GM23338 (cell line): ENCODE measurements around the gene DUSP9. TPM values are rescaled to one million over a fixed set of nuclear protein-coding genes. Genes with fewer than 3 reads are reported as not detected.

ENCODE experiments used
- EZH2 ChIP-seq: fragments of 200-600 bp; sonication (generic); IDR thresholded peaks from one replicate; pipeline ENCODE4 v1.8.0; 2017; ENCODE audit warnings: antibody characterized with exemption, mild to moderate bottlenecking, low read depth; ENCODE audit not compliant: unreplicated experiment
- EZH2phosphoT487 ChIP-seq: fragments of 200-600 bp; sonication (generic); IDR thresholded peaks from one replicate; pipeline ENCODE4 v1.8.1; 2018; ENCODE audit warnings: antibody characterized with exemption; ENCODE audit not compliant: unreplicated experiment
- JUNB ChIP-seq: IDR thresholded peaks from one replicate; pipeline ENCODE4 v1.6.1; 2016; ENCODE audit warnings: antibody characterized with exemption; ENCODE audit not compliant: unreplicated experiment
- NANOG ChIP-seq: IDR thresholded peaks from 2 replicates; pipeline ENCODE4 v1.6.1; 2016; ENCODE audit warnings: antibody characterized with exemption, borderline replicate concordance
- POLR2AphosphoS5 ChIP-seq: IDR thresholded peaks from 2 replicates; pipeline ENCODE4 v1.6.1; 2016; ENCODE audit warnings: antibody characterized with exemption, low read depth
- REST ChIP-seq: IDR thresholded peaks from one replicate; pipeline ENCODE4 v1.6.1; 2018; ENCODE audit warnings: antibody characterized with exemption; ENCODE audit not compliant: unreplicated experiment
- STAT1 ChIP-seq: IDR thresholded peaks from one replicate; pipeline ENCODE4 v1.6.1; 2016; ENCODE audit warnings: antibody characterized with exemption; ENCODE audit not compliant: unreplicated experiment
- ZNF114 ChIP-seq: fragments of 250-450 bp; sonication (Bioruptor Pico); IDR thresholded peaks from 2 replicates; pipeline ENCODE4 v1.5.0; 2020; ENCODE audit warnings: mild to moderate bottlenecking, moderate library complexity
- ZNF331 ChIP-seq: fragments of 250-450 bp; sonication (Bioruptor Pico); IDR thresholded peaks from 2 replicates; pipeline ENCODE4 v1.5.0; 2020; ENCODE audit warnings: low read depth, mild to moderate bottlenecking, moderate library complexity
- polyA plus RNA-seq: library from polyadenylated mRNA; unstranded; fragments of >200 nt; fragmentation: Nextera tagmentation; extraction: Ambion mirVana; gene quantifications from 2 replicates; pipeline ENCODE4 v1.2.1, GENCODE V29; 2016
- total RNA-seq: library from RNA; depleted of rRNA; stranded (reverse); fragments of >200 nt; shearing (Covaris generic); gene quantifications from 2 replicates; pipeline ENCODE4 v1.2.3, GENCODE V29; 2014
- TF ChIP-seq, protein P1 (sequence below): fragments of 250-450 bp; sonication (Bioruptor Pico); IDR thresholded peaks from 2 replicates; pipeline ENCODE4 v1.5.0; 2020; ENCODE audit warnings: mild to moderate bottlenecking, moderate library complexity
- TF ChIP-seq, protein P2 (sequence below): IDR thresholded peaks from 2 replicates; pipeline ENCODE4 v1.6.1; 2016; ENCODE audit warnings: antibody characterized with exemption

DUSP9 gene
- total and polyA plus RNA-seq, 2 experiments from 2014 or later, result 0.71 to 3.9 TPM

- TF ChIP-seq, protein P1, sequence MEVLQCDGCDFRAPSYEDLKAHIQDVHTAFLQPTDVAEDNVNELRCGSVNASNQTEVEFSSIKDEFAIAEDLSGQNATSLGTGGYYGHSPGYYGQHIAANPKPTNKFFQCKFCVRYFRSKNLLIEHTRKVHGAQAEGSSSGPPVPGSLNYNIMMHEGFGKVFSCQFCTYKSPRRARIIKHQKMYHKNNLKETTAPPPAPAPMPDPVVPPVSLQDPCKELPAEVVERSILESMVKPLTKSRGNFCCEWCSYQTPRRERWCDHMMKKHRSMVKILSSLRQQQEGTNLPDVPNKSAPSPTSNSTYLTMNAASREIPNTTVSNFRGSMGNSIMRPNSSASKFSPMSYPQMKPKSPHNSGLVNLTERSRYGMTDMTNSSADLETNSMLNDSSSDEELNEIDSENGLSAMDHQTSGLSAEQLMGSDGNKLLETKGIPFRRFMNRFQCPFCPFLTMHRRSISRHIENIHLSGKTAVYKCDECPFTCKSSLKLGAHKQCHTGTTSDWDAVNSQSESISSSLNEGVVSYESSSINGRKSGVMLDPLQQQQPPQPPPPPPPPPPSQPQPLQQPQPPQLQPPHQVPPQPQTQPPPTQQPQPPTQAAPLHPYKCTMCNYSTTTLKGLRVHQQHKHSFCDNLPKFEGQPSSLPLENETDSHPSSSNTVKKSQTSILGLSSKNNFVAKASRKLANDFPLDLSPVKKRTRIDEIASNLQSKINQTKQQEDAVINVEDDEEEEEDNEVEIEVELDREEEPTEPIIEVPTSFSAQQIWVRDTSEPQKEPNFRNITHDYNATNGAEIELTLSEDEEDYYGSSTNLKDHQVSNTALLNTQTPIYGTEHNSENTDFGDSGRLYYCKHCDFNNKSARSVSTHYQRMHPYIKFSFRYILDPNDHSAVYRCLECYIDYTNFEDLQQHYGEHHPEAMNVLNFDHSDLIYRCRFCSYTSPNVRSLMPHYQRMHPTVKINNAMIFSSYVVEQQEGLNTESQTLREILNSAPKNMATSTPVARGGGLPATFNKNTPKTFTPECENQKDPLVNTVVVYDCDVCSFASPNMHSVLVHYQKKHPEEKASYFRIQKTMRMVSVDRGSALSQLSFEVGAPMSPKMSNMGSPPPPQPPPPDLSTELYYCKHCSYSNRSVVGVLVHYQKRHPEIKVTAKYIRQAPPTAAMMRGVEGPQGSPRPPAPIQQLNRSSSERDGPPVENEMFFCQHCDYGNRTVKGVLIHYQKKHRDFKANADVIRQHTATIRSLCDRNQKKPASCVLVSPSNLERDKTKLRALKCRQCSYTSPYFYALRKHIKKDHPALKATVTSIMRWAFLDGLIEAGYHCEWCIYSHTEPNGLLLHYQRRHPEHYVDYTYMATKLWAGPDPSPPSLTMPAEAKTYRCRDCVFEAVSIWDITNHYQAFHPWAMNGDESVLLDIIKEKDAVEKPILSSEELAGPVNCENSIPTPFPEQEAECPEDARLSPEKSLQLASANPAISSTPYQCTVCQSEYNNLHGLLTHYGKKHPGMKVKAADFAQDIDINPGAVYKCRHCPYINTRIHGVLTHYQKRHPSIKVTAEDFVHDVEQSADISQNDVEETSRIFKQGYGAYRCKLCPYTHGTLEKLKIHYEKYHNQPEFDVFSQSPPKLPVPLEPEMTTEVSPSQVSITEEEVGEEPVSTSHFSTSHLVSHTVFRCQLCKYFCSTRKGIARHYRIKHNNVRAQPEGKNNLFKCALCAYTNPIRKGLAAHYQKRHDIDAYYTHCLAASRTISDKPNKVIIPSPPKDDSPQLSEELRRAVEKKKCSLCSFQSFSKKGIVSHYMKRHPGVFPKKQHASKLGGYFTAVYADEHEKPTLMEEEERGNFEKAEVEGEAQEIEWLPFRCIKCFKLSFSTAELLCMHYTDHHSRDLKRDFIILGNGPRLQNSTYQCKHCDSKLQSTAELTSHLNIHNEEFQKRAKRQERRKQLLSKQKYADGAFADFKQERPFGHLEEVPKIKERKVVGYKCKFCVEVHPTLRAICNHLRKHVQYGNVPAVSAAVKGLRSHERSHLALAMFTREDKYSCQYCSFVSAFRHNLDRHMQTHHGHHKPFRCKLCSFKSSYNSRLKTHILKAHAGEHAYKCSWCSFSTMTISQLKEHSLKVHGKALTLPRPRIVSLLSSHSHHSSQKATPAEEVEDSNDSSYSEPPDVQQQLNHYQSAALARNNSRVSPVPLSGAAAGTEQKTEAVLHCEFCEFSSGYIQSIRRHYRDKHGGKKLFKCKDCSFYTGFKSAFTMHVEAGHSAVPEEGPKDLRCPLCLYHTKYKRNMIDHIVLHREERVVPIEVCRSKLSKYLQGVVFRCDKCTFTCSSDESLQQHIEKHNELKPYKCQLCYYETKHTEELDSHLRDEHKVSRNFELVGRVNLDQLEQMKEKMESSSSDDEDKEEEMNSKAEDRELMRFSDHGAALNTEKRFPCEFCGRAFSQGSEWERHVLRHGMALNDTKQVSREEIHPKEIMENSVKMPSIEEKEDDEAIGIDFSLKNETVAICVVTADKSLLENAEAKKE (CRISPR knock-in tag), result no peak
- TF ChIP-seq NANOG (no peak), ZNF331 (CRISPR knock-in tag) (no peak), EZH2 (no peak), STAT1 (no peak), REST (no peak), POLR2AphosphoS5 (no peak), ZNF114 (CRISPR knock-in tag) (no peak), JUNB (no peak), EZH2phosphoT487 (no peak)
- TF ChIP-seq, protein P2, sequence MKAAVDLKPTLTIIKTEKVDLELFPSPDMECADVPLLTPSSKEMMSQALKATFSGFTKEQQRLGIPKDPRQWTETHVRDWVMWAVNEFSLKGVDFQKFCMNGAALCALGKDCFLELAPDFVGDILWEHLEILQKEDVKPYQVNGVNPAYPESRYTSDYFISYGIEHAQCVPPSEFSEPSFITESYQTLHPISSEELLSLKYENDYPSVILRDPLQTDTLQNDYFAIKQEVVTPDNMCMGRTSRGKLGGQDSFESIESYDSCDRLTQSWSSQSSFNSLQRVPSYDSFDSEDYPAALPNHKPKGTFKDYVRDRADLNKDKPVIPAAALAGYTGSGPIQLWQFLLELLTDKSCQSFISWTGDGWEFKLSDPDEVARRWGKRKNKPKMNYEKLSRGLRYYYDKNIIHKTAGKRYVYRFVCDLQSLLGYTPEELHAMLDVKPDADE, result no peak
Observed at GRCh38 chrX:153623310-153624029, 23.5 kb upstream of the DUSP9 start (continued).
